H1 (cell line): ENCODE data around the gene BAAT. TPM values are rescaled to one million over a fixed set of nuclear protein-coding genes. Genes with fewer than 3 reads are reported as not detected.

Experiments used
- CBX8 ChIP-seq: fragments of 300-800, 300-1000 bp; sonication (generic); IDR thresholded peaks from 2 replicates; pipeline ENCODE4 v1.7.1; 2016; ENCODE audit warnings: low read depth, low read length, borderline replicate concordance
- EP300 ChIP-seq, 2 experiments: IDR thresholded peaks; 1 replicate in 1 of 2; 2 replicates in 1 of 2; pipeline ENCODE4 v1.6.1; 2011 to 2012; ENCODE audit warnings: low read depth in 2 of 2, low read length in 2 of 2, mild to moderate bottlenecking in 2 of 2, borderline replicate concordance in 1 of 2, inconsistent platforms in 1 of 2, moderate library complexity in 1 of 2
- polyA plus RNA-seq, 7 experiments: library from polyadenylated mRNA; depleted of rRNA in 3 of 7; stranded (reverse) in 5 of 7; unstranded in 2 of 7; fragments of >200 nt in 5 of 7; fragments of 200-250 nt in 2 of 7; gene quantifications; 1 replicate in 5 of 7; 2 replicates in 1 of 7; 4 replicates in 1 of 7; pipeline versions ENCODE4 v1.2.1 to v1.2.3, GENCODE V29; 2011 to 2013; ENCODE audit warnings: missing spikeins in 2 of 7, mixed read lengths in 2 of 7
- total RNA-seq: library from RNA; stranded (reverse); fragmentation: NEBNext Ultra II Directional; extraction: Animal tissue kit (Norgen Biotek cat#: 25700); gene quantifications from 2 replicates; pipeline ENCODE4 v1.2.1, GENCODE V29; 2021

The BAAT gene
- total and polyA plus RNA-seq, 2 of the 8 experiments (the other 6 are each of a cell fraction or from before 2014, with no cell fraction given), result 0.09 to 0.17 TPM

GRCh38 chr9:101427358-101427757 lies 42.6 kb upstream of the BAAT start (continued):
- TF ChIP-seq EP300 (IDR thresholded peaks at IDR 0.05; ENCODE audit: borderline replicate concordance in 1 of 2, low read depth in 2 of 2, low read length in 2 of 2), result no peak
- TF ChIP-seq CBX8, result no peak
- TF ChIP-seq, all 59 proteins: peak for 0
